ENCODE data around the gene CYP1A2.

Gene CYP1A2

DNA sequence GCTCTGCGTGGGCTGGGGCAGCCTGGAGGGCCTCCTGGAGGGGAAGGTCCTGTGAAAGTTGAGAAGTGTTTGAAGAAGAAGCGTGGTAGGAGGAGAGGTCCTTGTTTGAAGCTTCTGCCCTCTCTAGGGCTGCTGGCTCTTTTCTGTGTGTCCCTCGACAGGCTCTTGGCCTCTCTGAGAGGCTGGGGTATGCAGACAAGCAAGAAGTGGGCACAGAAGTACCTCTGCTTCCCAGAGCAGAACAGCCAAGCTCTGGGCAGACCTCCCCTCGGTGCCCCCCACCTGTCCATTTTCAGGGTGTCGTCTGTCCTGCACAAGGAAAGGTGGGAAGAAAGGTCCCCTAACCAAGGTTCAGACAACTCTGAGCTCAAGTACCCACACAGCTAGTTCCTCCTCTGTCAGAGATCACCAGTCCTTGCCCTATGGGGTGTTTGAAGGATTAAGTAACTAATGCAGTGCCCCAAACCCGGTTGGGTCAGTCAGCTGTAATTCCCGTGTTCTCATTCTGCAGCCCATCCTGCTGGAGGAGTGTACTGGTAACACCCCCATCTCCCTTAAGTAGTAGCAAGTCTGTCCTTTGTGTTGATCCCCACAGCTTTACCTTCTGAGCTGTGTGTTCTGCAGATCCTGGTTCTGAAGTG lies 39.5 kb downstream of the CYP1A2 start:
- H3K36me3 Mint-ChIP-seq, result peaks cover 43% of the 10 kb centered on the region
- ATAC-seq, result peak; percentile 3
- H3K4me1 Mint-ChIP-seq, result peaks cover 97% of the 10 kb centered on the region
- no peaks in the 10 kb centered on the region for H3K9me3 Mint-ChIP-seq
- no peaks in the 10 kb centered on the region for H3K27me3 Mint-ChIP-seq
- H3K4me3 Mint-ChIP-seq, result peak overlapping the region; percentile 91
- H3K27ac Mint-ChIP-seq, result peak overlapping the region; percentile 82

- peak; percentile 68 for ATAC-seq
- no peaks in the 10 kb centered on the region for H3K27me3 Mint-ChIP-seq
- H3K4me1 Mint-ChIP-seq, result peaks cover 97% of the 10 kb centered on the region
- H3K27ac Mint-ChIP-seq, result peak overlapping the region; percentile 82
- H3K9me3 Mint-ChIP-seq, result no peaks in the 10 kb centered on the region
- H3K36me3 Mint-ChIP-seq, result peaks cover 38% of the 10 kb centered on the region
- peak overlapping the region; percentile 91 for H3K4me3 Mint-ChIP-seq
These were observed 40.1 kb downstream of the CYP1A2 start for GRCh38 chr15:74788683-74789151.

GRCh38 chr15:74789171-74789631 lies 40.6 kb downstream of the CYP1A2 start:
- Mint-ChIP-seq H3K4me3 (peak overlapping the region; percentile 91), H3K36me3 (peaks cover 36% of the 10 kb centered on the region), H3K4me1 (peaks cover 96% of the 10 kb centered on the region), H3K27me3 (no peaks in the 10 kb centered on the region), H3K27ac (peak overlapping the region; percentile 82), H3K9me3 (no peaks in the 10 kb centered on the region)
- ATAC-seq, result peak; percentile 44

- no peak for ATAC-seq
- Mint-ChIP-seq H3K27ac (peak overlapping the region; percentile 82), H3K9me3 (no peaks in the 10 kb centered on the region)
These were observed 41.1 kb downstream of the CYP1A2 start for GRCh38 chr15:74789741-74790079.

DNA sequence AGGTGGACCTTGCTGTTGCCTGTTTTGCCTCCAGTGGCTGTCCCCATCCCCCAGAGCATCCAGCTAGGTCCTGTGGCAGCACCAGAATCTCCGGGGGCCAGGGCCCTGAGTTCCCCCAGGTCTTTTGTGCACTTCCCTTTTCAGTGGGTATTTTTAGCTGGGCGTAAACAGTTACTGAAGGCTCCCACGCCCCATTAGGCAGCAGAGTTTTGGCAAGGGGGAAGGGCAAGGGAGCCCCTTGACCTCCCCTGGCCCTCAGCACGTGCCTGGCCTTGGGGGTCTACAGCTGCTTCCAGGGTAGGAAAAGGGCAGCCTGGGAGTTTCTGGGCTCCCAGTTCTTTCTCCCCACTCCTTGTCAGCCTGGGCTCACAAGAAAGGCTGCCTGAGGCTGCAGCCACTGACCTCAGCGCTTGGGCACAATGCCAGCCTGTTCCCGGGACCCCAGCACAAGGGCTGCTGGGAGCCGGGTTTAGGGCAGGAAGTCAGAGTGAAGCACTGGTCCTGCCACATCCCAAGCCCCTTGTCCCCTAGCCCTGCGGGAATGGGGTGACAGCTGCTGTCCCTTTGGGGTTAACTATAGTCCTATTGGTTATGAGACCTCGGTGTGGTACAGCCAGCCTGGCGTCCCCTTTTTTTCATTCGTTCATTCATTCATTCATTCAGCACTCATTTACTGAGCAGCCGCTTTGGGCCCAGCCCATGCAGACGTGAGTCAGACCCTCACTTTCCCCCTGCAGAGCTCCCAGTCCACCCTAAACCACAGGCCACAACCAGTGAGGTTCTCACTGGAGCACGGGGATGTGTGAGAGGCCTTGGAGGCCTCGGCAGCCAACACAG lies 41.7 kb downstream of the CYP1A2 start:
- Mint-ChIP-seq H3K4me1 (peaks cover 95% of the 10 kb centered on the region), H3K27ac (peak overlapping the region; percentile 82), H3K36me3 (peaks cover 26% of the 10 kb centered on the region), H3K27me3 (no peaks in the 10 kb centered on the region), H3K9me3 (no peaks in the 10 kb centered on the region), H3K4me3 (peak overlapping the region; percentile 91)
- peak; percentile 35 for ATAC-seq

More at GRCh38 chr15:74789741-74790079, 41.1 kb downstream of the CYP1A2 start:
- H3K4me1 Mint-ChIP-seq, result peaks cover 95% of the 10 kb centered on the region
- peak overlapping the region; percentile 91 for H3K4me3 Mint-ChIP-seq
- H3K36me3 Mint-ChIP-seq, result peaks cover 32% of the 10 kb centered on the region
- H3K27me3 Mint-ChIP-seq, result no peaks in the 10 kb centered on the region

- H3K36me3 Mint-ChIP-seq, result peaks cover 23% of the 10 kb centered on the region
- no peaks in the 10 kb centered on the region for H3K27me3 Mint-ChIP-seq
- H3K4me1 Mint-ChIP-seq, result peaks cover 95% of the 10 kb centered on the region
- peak overlapping the region; percentile 82 for H3K27ac Mint-ChIP-seq
- no peaks in the 10 kb centered on the region for H3K9me3 Mint-ChIP-seq
- peak overlapping the region; percentile 75 for H3K4me3 Mint-ChIP-seq
- no peak for ATAC-seq
These were observed 42.4 kb downstream of the CYP1A2 start for GRCh38 chr15:74791007-74791406.

- Mint-ChIP-seq H3K9me3 (no peaks in the 10 kb centered on the region), H3K27me3 (no peaks in the 10 kb centered on the region), H3K4me1 (peaks cover 94% of the 10 kb centered on the region), H3K27ac (peak overlapping the region; percentile 82), H3K4me3 (peak overlapping the region; percentile 75), H3K36me3 (peaks cover 27% of the 10 kb centered on the region)
- no peak for ATAC-seq
These were observed 43.0 kb downstream of the CYP1A2 start for GRCh38 chr15:74791667-74792066.

GRCh38 chr15:74792227-74793016 lies 43.8 kb downstream of the CYP1A2 start:
- no peak for ATAC-seq
- Mint-ChIP-seq H3K4me3 (peak overlapping the region; percentile 75), H3K9me3 (no peaks in the 10 kb centered on the region), H3K4me1 (peaks cover 91% of the 10 kb centered on the region), H3K36me3 (peaks cover 27% of the 10 kb centered on the region), H3K27ac (peak overlapping the region; percentile 82), H3K27me3 (no peaks in the 10 kb centered on the region)

GRCh38 chr15:74793135-74794028 lies 44.7 kb downstream of the CYP1A2 start:
- Mint-ChIP-seq H3K27me3 (no peaks in the 10 kb centered on the region), H3K4me3 (peak overlapping the region; percentile 49), H3K27ac (peak overlapping the region; percentile 82), H3K36me3 (peaks cover 33% of the 10 kb centered on the region), H3K4me1 (peaks cover 91% of the 10 kb centered on the region), H3K9me3 (no peaks in the 10 kb centered on the region)
- no peak for ATAC-seq

DNA sequence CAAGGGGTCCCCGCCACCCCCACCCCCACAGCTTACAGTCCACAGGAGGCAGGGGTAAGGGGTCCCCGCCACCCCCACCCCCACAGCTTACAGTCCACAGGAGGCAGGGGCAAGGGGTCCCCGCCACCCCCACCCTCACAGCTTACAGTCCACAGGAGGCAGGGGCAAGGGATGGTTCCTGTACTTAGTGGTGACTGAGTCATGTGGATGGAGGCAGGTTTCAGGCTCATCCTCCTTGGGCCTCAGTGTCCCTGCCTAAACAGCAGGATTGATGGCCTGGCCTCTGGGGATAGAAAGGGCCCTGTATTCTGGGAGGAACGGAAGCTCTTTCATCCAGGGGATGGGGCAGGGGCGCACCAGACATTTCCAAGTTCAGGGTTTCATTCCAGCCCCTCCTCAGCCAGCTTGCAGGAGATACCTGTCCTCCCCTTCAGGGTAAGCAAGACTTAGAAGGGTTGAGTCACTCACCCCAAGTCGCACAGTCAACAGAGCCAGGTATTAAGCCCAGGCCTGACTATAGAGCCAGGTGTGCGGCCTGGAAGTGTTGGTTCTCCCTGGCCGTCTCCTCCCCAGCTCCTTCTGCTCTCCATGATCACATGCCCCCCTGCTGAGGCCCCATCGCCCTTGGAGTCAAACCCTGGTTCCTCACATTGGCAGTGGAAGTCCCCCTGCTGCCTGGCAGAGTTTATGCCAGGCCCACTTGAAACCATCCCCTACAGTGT lies 45.8 kb downstream of the CYP1A2 start:
- Mint-ChIP-seq H3K4me1 (peaks cover 91% of the 10 kb centered on the region), H3K36me3 (peaks cover 40% of the 10 kb centered on the region), H3K27me3 (no peaks in the 10 kb centered on the region), H3K9me3 (no peaks in the 10 kb centered on the region), H3K4me3 (no peak overlapping the region), H3K27ac (peak overlapping the region; percentile 88)
- ATAC-seq, result no peak

DNA sequence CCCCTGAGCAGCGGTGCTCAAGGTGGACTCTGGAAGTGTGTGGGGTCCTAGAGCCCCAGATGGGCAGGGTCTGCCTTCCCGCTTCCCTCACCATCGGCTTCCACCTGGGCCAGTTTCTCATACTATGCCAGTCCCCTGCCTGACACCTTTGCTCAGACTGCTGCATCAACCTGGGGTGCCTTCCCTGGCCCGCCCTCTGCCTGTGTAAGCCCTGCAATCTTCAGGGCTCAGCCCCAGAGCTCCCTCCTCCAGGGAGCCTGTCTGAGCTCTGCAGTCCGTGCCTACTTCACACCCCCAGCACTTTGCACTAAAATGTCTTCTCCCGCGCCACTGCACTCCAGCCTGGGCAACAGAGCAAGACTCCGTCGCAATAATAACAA lies 46.3 kb downstream of the CYP1A2 start:
- Mint-ChIP-seq H3K4me3 (no peak overlapping the region), H3K4me1 (peaks cover 91% of the 10 kb centered on the region), H3K27me3 (no peaks in the 10 kb centered on the region), H3K36me3 (peaks cover 38% of the 10 kb centered on the region), H3K9me3 (no peaks in the 10 kb centered on the region), H3K27ac (peak overlapping the region; percentile 88)
- no peak for ATAC-seq

DNA sequence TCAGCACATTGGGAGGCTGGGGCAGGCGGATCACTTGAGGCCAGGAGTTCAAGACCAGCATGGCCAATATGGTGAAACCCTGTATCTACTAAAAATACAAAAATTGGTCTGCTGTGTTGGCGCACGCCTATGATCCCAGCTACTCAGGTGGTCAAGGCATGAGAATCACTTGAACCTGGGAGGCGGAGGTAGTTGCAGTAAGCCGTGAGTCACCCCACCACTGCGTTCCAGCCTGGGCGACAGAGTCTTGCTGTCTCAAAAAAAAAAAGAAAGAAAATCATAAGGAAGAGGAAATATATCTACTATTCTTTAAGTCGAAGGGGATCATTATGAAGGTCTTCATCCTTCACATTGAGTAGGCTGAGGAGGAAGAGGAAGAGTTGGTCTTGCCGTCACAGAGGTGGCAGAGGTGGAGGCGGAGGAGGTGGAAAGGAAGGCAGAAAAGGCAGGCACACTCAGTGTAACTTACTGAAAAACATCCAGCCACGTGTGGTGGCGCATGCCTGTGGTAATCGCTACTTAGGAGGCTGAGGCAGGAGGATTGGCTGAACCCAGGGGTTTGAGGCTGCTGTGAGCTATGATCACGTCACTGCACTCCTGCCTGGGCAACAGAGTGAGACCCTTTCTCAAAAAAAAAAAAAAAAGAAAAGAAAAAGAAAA lies 47.5 kb downstream of the CYP1A2 start:
- peak overlapping the region; percentile 40 for H3K4me3 Mint-ChIP-seq
- no peak for ATAC-seq
- no peaks in the 10 kb centered on the region for H3K9me3 Mint-ChIP-seq
- peaks cover 91% of the 10 kb centered on the region for H3K4me1 Mint-ChIP-seq
- peaks cover 45% of the 10 kb centered on the region for H3K36me3 Mint-ChIP-seq
- H3K27ac Mint-ChIP-seq, result peak overlapping the region; percentile 88
- H3K27me3 Mint-ChIP-seq, result no peaks in the 10 kb centered on the region

- Mint-ChIP-seq H3K4me3 (peak overlapping the region; percentile 42), H3K4me1 (peaks cover 70% of the 10 kb centered on the region), H3K9me3 (no peaks in the 10 kb centered on the region), H3K27ac (peak overlapping the region; percentile 88), H3K36me3 (peaks cover 57% of the 10 kb centered on the region), H3K27me3 (no peaks in the 10 kb centered on the region)
- peak; percentile 37 for ATAC-seq
These were observed 50.0 kb downstream of the CYP1A2 start for GRCh38 chr15:74798388-74799254.
